HEK293 (cell line): Measurements from ENCODE around the gene PRKG1.
A peak's percentile ranks its signal among the peaks of the same experiment; 100 is the strongest.

Experiments
- CTCF ChIA-PET: fragments of 350-600 bp; formaldehyde crosslinking; extraction: SDS; loops from one replicate; lab custom pipeline; 2021; ENCODE audit warnings: antibody characterized with exemption; lab: Yijun Ruan, JAX
- POLR2A ChIA-PET: fragments of 300-600 bp; formaldehyde crosslinking; extraction: SDS; loops from one replicate; lab custom pipeline; 2020; ENCODE audit warnings: antibody characterized with exemption, inconsistent platforms; lab: Yijun Ruan, JAX
- H3K27ac ChIP-seq: fragments of 200-500 bp; sonication (Bioruptor generic); 2 replicates; pipeline ENCODE4 v1.5.1; 2014; ENCODE audit warnings: low read depth, low read length, control low read depth, inconsistent platforms; ENCODE audit errors: extremely low read depth
- H3K36me3 ChIP-seq, 2 experiments: fragments of 200-500 bp in 1 of 2; sonication (Bioruptor generic) in 1 of 2; 1 replicate in 1 of 2; 2 replicates in 1 of 2; pipeline ENCODE4 v1.5.1; 2014 to 2017; ENCODE audit warnings: inconsistent platforms in 2 of 2, low read length in 2 of 2; ENCODE audit not compliant: control insufficient read depth in 2 of 2, insufficient read depth in 1 of 2
- H3K4me1 ChIP-seq: fragments of 200-500 bp; sonication (Bioruptor generic); 2 replicates; pipeline ENCODE4 v1.5.1; 2014; ENCODE audit warnings: mild to moderate bottlenecking, low read length, inconsistent platforms; ENCODE audit not compliant: control insufficient read depth, insufficient read depth
- H3K4me3 ChIP-seq: 2 replicates; pipeline ENCODE4 v1.5.1; 2011; ENCODE audit warnings: low read depth, mild to moderate bottlenecking, control low read depth, low read length, moderate library complexity
- H3K9me3 ChIP-seq: fragments of 200-500 bp; sonication (Bioruptor generic); 2 replicates; pipeline ENCODE4 v1.5.1; 2014; ENCODE audit warnings: low read depth, low read length, inconsistent platforms; ENCODE audit not compliant: control insufficient read depth, insufficient read depth
- EGR2 ChIP-seq: fragments of 450-650 bp; formaldehyde crosslinking; IDR thresholded peaks from 2 replicates; pipeline ENCODE4 v1.5.1; 2016; ENCODE audit warnings: low read depth, missing biosample characterization, missing genetic modification characterization
- GLIS2 ChIP-seq: fragments of 450-650 bp; formaldehyde crosslinking; IDR thresholded peaks from 2 replicates; pipeline ENCODE4 v1.5.1; 2016; ENCODE audit warnings: missing biosample characterization, missing genetic modification characterization
- KLF17 ChIP-seq: fragments of 450-650 bp; formaldehyde crosslinking; IDR thresholded peaks from 2 replicates; pipeline ENCODE4 v1.5.1; 2016; ENCODE audit warnings: missing biosample characterization, missing genetic modification characterization
- PRDM10 ChIP-seq: fragments of 450-650 bp; formaldehyde crosslinking; IDR thresholded peaks from 2 replicates; pipeline ENCODE4 v1.5.1; 2016; ENCODE audit warnings: missing biosample characterization, missing genetic modification characterization
- SCRT1 ChIP-seq: fragments of 450-650 bp; formaldehyde crosslinking; IDR thresholded peaks from 2 replicates; pipeline ENCODE4 v1.5.1; 2016; ENCODE audit warnings: missing biosample characterization, missing genetic modification characterization, borderline replicate concordance
- ZBTB49 ChIP-seq: fragments of 450-650 bp; formaldehyde crosslinking; IDR thresholded peaks from 2 replicates; pipeline ENCODE4 v1.5.1; 2016; ENCODE audit warnings: missing biosample characterization, missing genetic modification characterization, low read depth
- ZNF366 ChIP-seq: fragments of 450-650 bp; formaldehyde crosslinking; conservative IDR thresholded peaks from 2 replicates; pipeline ENCODE4 v1.5.1; 2016; ENCODE audit warnings: missing biosample characterization, missing genetic modification characterization
- ZNF391 ChIP-seq: fragments of 450-650 bp; formaldehyde crosslinking; IDR thresholded peaks from 2 replicates; pipeline ENCODE4 v1.5.1; 2016; ENCODE audit warnings: low read depth, missing biosample characterization, missing genetic modification characterization, borderline replicate concordance
- ZNF404 ChIP-seq: fragments of 450-650 bp; formaldehyde crosslinking; IDR thresholded peaks from 2 replicates; pipeline ENCODE4 v1.5.1; 2017; ENCODE audit warnings: missing biosample characterization, missing genetic modification characterization
- ZNF513 ChIP-seq: fragments of 450-650 bp; IDR thresholded peaks from 2 replicates; pipeline ENCODE4 v1.5.1; 2018; ENCODE audit warnings: missing biosample characterization, missing genetic modification characterization
- ZNF514 ChIP-seq: fragments of 450-650 bp; formaldehyde crosslinking; IDR thresholded peaks from 2 replicates; pipeline ENCODE4 v1.5.1; 2016; ENCODE audit warnings: missing biosample characterization, missing genetic modification characterization
- ZNF76 ChIP-seq: fragments of 450-650 bp; formaldehyde crosslinking; IDR thresholded peaks from 2 replicates; pipeline ENCODE4; 2016; ENCODE audit warnings: low read depth, missing biosample characterization, missing genetic modification characterization, borderline replicate concordance
- ZNF830 ChIP-seq: fragments of 450-650 bp; IDR thresholded peaks from 2 replicates; pipeline ENCODE4 v1.5.0; 2018; ENCODE audit warnings: missing biosample characterization, missing genetic modification characterization, low read depth, mild to moderate bottlenecking, moderate library complexity

The PRKG1 gene

GRCh38 chr10:52337225-52337624, 1262.9 kb downstream of the PRKG1 start:
- ChIA-PET CTCF (interaction anchor here (0.8 to 1.3 kb wide), 2 partner anchors 29 to 213 kb away, joined by 3 to 4 read pairs; no protein-coding TSS in a partner anchor), POLR2A (no interaction called here)
- Histone ChIP-seq H3K4me1 (no peaks in the 10 kb centered on the region), H3K9me3 (no peaks in the 10 kb centered on the region), H3K36me3 (no peaks in the 10 kb centered on the region), H3K27ac (no peak overlapping the region), H3K4me3 (no peak overlapping the region)
- TF ChIP-seq SCRT1 (tag by site-specific recombination) (no peak), PRDM10 (tag by site-specific recombination) (no peak), ZNF830 (tag by site-specific recombination) (no peak), ZNF514 (tag by site-specific recombination) (no peak), ZBTB49 (tag by site-specific recombination) (no peak), GLIS2 (tag by site-specific recombination) (no peak), EGR2 (no peak), ZNF366 (tag by site-specific recombination) (no peak), ZNF391 (tag by site-specific recombination) (no peak), ZNF404 (tag by site-specific recombination) (no peak)

GRCh38 chr10:52343439-52343838, 1269.2 kb downstream of the PRKG1 start:
- Histone ChIP-seq H3K9me3 (no peaks in the 10 kb centered on the region), H3K4me1 (no peaks in the 10 kb centered on the region), H3K27ac (no peak overlapping the region), H3K36me3 (no peaks in the 10 kb centered on the region), H3K4me3 (no peak overlapping the region)
- TF ChIP-seq ZNF76 (tag by site-specific recombination): no peak
- peak; percentile 49 for TF ChIP-seq ZNF513 (tag by site-specific recombination)
- no peak for TF ChIP-seq KLF17 (tag by site-specific recombination)
- CTCF ChIA-PET: interaction anchor here (1.0 kb wide), 1 partner anchor 12 kb away, joined by 6 read pairs; no protein-coding TSS in a partner anchor
- POLR2A ChIA-PET: no interaction called here
